ENCODE measurements around the gene CLSTN1.

The CLSTN1 gene

DNA sequence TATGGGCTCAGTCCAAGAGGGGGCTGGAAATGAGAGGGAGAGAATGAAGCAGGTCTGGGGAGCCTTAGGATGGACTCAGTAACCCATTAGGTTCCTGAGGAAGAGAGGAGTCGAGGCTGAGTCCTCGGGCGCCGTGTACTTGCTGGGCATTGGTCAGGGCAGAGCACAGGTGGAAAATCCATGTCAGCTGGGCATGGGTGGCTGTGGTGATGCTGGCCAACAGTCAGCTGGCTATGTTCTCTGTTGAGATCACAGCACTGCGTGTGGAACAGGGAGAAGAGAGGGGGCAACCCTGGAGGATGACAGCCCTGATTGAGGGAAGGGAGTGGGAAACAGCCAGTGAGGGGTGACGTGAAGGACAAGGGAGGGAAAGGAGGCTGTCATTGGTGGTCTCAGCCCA lies 43.1 kb upstream of the CLSTN1 start:
- 93 to 95% methylated on average over 6 of the region's 6 CpGs for WGBS, 2 experiments
- Histone ChIP-seq H3K4me1 (ENCODE audit: control insufficient read depth, insufficient read depth, low read length) (no peaks in the 10 kb centered on the region), H3K27ac (ENCODE audit: insufficient read depth, low read depth, low read length, poor library complexity, severe bottlenecking) (no peak overlapping the region)

DNA sequence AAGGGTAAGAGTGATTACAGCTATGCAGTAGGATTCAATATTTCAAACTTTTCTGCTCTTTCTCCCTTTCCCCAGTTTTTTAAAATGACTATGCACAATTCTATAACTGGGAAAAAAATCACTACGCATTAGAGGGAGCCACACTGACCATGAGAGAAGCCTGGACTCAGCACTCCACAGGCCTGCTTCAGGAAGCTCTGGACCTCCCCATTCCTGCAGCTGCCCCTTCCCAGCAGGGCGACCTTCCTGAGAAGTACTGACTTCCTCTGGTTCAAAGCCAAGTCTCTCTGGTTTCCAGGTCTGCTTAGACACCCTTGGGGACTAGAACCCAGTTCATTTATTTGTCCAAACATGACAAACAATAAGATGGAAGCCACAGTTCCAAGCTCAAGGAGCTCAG lies 42.0 kb upstream of the CLSTN1 start:
- H3K36me3 ChIP-seq (ENCODE audit: control insufficient read depth, insufficient read depth, low read length) = no peaks in the 10 kb centered on the region
- no peaks in the 10 kb centered on the region for H3K27me3 ChIP-seq (ENCODE audit: control insufficient read depth, insufficient read depth, low read length, poor library complexity, severe bottlenecking)
- WGBS, 2 experiments = 81 to 91% methylated on average over 2 of the region's 2 CpGs
- no peak overlapping the region for H3K27ac ChIP-seq (ENCODE audit: insufficient read depth, low read depth, low read length, poor library complexity, severe bottlenecking)
- H3K4me1 ChIP-seq (ENCODE audit: control insufficient read depth, insufficient read depth, low read length) = no peaks in the 10 kb centered on the region
- H3K9me3 ChIP-seq (ENCODE audit: control insufficient read depth, low read length) = no peaks in the 10 kb centered on the region
- H3K4me3 ChIP-seq (ENCODE audit: insufficient read depth, low read depth, low read length) = no peak overlapping the region

More for the DNA sequence above, 43.1 kb upstream of the CLSTN1 start:
- no peaks in the 10 kb centered on the region for H3K27me3 ChIP-seq (ENCODE audit: control insufficient read depth, insufficient read depth, low read length, poor library complexity, severe bottlenecking)
- H3K4me3 ChIP-seq (ENCODE audit: insufficient read depth, low read depth, low read length) = no peak overlapping the region
- no peaks in the 10 kb centered on the region for H3K9me3 ChIP-seq (ENCODE audit: control insufficient read depth, low read length)
- H3K36me3 ChIP-seq (ENCODE audit: control insufficient read depth, insufficient read depth, low read length) = no peaks in the 10 kb centered on the region

DNA sequence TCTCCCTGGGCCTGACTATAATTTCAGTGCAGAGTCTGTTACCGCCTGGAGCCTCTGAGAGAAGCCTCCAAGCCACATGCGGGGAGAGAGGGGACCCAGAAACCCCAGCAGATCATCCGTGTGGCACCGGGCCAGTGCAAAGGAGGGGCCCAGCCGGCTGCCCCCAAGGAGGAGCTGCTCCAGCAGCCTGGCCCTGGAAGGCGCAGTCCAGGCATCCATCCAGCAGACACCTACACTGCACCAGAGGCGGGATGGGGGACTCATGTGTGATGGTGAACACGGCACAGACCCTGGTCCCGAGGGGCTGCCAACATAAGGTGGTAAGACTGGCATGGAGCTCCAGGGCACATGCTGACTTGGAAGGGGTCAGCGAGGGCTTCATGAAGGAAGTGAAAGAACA lies 39.6 kb upstream of the CLSTN1 start:
- Histone ChIP-seq H3K4me1 (ENCODE audit: control insufficient read depth, insufficient read depth, low read length) (peaks cover 14% of the 10 kb centered on the region), H3K4me3 (ENCODE audit: insufficient read depth, low read depth, low read length) (no peak overlapping the region), H3K27me3 (ENCODE audit: control insufficient read depth, insufficient read depth, low read length, poor library complexity, severe bottlenecking) (no peaks in the 10 kb centered on the region), H3K27ac (ENCODE audit: insufficient read depth, low read depth, low read length, poor library complexity, severe bottlenecking) (no peak overlapping the region), H3K36me3 (ENCODE audit: control insufficient read depth, insufficient read depth, low read length) (no peaks in the 10 kb centered on the region), H3K9me3 (ENCODE audit: control insufficient read depth, low read length) (no peaks in the 10 kb centered on the region)
- 93 to 96% methylated on average over 10 of the region's 10 CpGs for WGBS, 2 experiments

DNA sequence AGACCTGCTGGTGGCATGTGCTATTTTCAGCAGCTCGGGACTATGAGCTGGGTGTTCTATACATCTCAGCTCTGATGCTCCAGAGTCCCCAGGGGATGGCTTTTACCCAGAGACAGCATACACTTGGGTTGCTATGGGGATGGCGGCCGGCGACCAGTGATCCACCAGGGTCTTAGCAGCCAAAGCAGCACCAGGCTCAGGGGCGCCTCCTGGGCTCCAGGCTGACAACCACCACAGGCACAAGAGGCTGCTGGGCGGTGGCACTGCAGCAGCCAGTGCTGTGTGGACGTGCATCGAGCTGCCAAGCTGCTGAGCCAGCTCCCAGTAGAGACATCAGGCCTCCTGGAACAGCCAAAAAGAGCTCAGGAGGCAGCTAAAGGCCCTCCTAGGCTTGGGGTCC lies 37.6 kb upstream of the CLSTN1 start:
- WGBS, 2 experiments = 74 to 75% methylated on average over 8 of the region's 8 CpGs
- peaks cover 14% of the 10 kb centered on the region for H3K4me1 ChIP-seq (ENCODE audit: control insufficient read depth, insufficient read depth, low read length)
- H3K27me3 ChIP-seq (ENCODE audit: control insufficient read depth, insufficient read depth, low read length, poor library complexity, severe bottlenecking) = no peaks in the 10 kb centered on the region
- H3K9me3 ChIP-seq (ENCODE audit: control insufficient read depth, low read length) = no peaks in the 10 kb centered on the region
- no peak overlapping the region for H3K4me3 ChIP-seq (ENCODE audit: insufficient read depth, low read depth, low read length)
- no peak overlapping the region for H3K27ac ChIP-seq (ENCODE audit: insufficient read depth, low read depth, low read length, poor library complexity, severe bottlenecking)
- no peaks in the 10 kb centered on the region for H3K36me3 ChIP-seq (ENCODE audit: control insufficient read depth, insufficient read depth, low read length)

DNA sequence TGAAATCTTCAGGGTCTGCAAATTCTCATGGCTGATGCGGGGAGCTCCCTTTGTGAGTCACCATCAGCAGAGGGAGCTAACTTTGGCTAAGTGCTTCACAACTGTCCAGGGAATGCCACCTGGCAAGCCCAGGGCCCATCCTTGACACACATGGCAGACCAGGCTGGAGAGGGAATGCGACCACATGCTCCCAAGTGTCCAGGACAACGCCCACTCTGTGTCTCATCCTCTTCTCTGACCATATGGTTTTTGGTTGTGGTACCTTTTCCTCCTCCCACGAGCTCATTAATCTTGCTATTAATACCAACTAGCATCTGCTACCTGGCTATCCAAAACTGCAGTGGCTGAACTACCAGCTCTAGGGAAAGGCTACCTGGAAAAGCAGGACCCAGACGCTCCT lies 37.1 kb upstream of the CLSTN1 start:
- no peak overlapping the region for H3K27ac ChIP-seq (ENCODE audit: insufficient read depth, low read depth, low read length, poor library complexity, severe bottlenecking)
- H3K36me3 ChIP-seq (ENCODE audit: control insufficient read depth, insufficient read depth, low read length) = no peaks in the 10 kb centered on the region
- no peaks in the 10 kb centered on the region for H3K27me3 ChIP-seq (ENCODE audit: control insufficient read depth, insufficient read depth, low read length, poor library complexity, severe bottlenecking)
- WGBS, 2 experiments = 90 to 95% methylated on average over 5 of the region's 5 CpGs
- H3K4me3 ChIP-seq (ENCODE audit: insufficient read depth, low read depth, low read length) = no peak overlapping the region
- peaks cover 14% of the 10 kb centered on the region for H3K4me1 ChIP-seq (ENCODE audit: control insufficient read depth, insufficient read depth, low read length)
- H3K9me3 ChIP-seq (ENCODE audit: control insufficient read depth, low read length) = no peaks in the 10 kb centered on the region

- WGBS, 2 experiments = 38 to 40% methylated on average over 5 of the region's 5 CpGs
- Histone ChIP-seq H3K36me3 (ENCODE audit: control insufficient read depth, insufficient read depth, low read length) (no peaks in the 10 kb centered on the region), H3K9me3 (ENCODE audit: control insufficient read depth, low read length) (no peaks in the 10 kb centered on the region), H3K4me1 (ENCODE audit: control insufficient read depth, insufficient read depth, low read length) (peaks cover 14% of the 10 kb centered on the region), H3K27ac (ENCODE audit: insufficient read depth, low read depth, low read length, poor library complexity, severe bottlenecking) (peak overlapping the region; percentile 78), H3K4me3 (ENCODE audit: insufficient read depth, low read depth, low read length) (no peak overlapping the region), H3K27me3 (ENCODE audit: control insufficient read depth, insufficient read depth, low read length, poor library complexity, severe bottlenecking) (no peaks in the 10 kb centered on the region)
These were observed 35.7 kb upstream of the CLSTN1 start for GRCh38 chr1:9859281-9860014.

DNA sequence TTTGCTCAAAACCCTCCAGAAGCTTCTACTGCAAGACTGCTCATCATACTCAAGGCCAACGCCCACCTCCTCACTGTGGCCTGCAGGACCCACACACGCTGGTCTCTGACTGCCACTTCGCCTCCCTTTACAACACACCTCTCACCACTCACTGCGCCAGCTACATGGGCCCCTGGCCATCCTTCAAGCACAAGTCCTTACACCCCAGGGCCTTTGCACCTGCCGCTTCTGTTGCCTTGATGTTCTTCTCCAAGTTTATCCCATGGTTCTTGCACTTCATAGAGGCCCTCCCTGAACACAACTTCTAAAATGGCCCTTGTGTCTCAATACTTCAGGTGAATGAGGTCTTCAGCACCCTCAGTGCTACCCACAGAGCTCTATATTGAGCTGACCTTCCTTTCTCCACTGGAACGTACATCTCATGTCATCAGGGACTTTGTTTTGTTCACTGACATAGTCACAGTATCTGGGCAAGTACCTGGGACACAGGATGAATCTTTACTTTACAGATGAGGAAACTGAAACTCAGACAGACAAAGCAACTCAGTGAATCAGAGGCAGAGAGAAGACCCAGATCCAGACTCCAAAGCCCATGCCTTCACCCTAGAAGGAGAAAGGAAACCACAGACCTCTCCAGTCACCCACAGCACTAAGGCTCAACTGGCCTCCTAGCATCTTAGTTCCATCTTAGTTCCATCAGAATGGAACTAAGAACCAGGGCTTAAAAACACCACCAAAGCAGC lies 34.7 kb upstream of the CLSTN1 start:
- no peak overlapping the region for H3K27ac ChIP-seq (ENCODE audit: insufficient read depth, low read depth, low read length, poor library complexity, severe bottlenecking)
- no peaks in the 10 kb centered on the region for H3K36me3 ChIP-seq (ENCODE audit: control insufficient read depth, insufficient read depth, low read length)
- H3K4me1 ChIP-seq (ENCODE audit: control insufficient read depth, insufficient read depth, low read length) = peaks cover 14% of the 10 kb centered on the region
- 94 to 97% methylated on average over 6 of the region's 6 CpGs for WGBS, 2 experiments
- H3K27me3 ChIP-seq (ENCODE audit: control insufficient read depth, insufficient read depth, low read length, poor library complexity, severe bottlenecking) = no peaks in the 10 kb centered on the region
- no peaks in the 10 kb centered on the region for H3K9me3 ChIP-seq (ENCODE audit: control insufficient read depth, low read length)
- no peak overlapping the region for H3K4me3 ChIP-seq (ENCODE audit: insufficient read depth, low read depth, low read length)

- H3K27ac ChIP-seq (ENCODE audit: insufficient read depth, low read depth, low read length, poor library complexity, severe bottlenecking) = no peak overlapping the region
- H3K27me3 ChIP-seq (ENCODE audit: control insufficient read depth, insufficient read depth, low read length, poor library complexity, severe bottlenecking) = no peaks in the 10 kb centered on the region
- H3K9me3 ChIP-seq (ENCODE audit: control insufficient read depth, low read length) = no peaks in the 10 kb centered on the region
- no peaks in the 10 kb centered on the region for H3K36me3 ChIP-seq (ENCODE audit: control insufficient read depth, insufficient read depth, low read length)
- H3K4me3 ChIP-seq (ENCODE audit: insufficient read depth, low read depth, low read length) = no peak overlapping the region
- 95 to 100% methylated on average over 1 of the region's 1 CpG for WGBS, 2 experiments
- peaks cover 26% of the 10 kb centered on the region for H3K4me1 ChIP-seq (ENCODE audit: control insufficient read depth, insufficient read depth, low read length)
These were observed 31.4 kb upstream of the CLSTN1 start for GRCh38 chr1:9855186-9855585.

DNA sequence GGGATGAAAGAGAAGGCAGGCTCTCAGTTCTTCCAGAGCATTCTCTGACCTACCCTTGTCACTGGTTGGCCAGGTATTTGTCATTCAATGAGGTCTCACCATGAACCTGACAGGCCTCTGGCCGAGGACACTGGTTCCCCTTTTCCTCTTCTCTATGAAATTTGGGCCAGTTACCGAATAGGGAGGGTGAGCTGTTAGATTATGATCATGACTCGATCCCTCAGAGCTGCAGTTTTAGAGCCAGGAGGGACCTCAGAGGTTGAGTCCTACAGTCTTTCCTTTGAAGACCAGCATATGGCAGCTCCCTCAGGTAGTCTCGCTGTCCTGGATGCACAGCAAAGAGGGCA lies 29.5 kb upstream of the CLSTN1 start:
- Histone ChIP-seq H3K4me1 (ENCODE audit: control insufficient read depth, insufficient read depth, low read length) (peaks cover 12% of the 10 kb centered on the region), H3K27ac (ENCODE audit: insufficient read depth, low read depth, low read length, poor library complexity, severe bottlenecking) (no peak overlapping the region), H3K27me3 (ENCODE audit: control insufficient read depth, insufficient read depth, low read length, poor library complexity, severe bottlenecking) (no peaks in the 10 kb centered on the region), H3K36me3 (ENCODE audit: control insufficient read depth, insufficient read depth, low read length) (no peaks in the 10 kb centered on the region), H3K4me3 (ENCODE audit: insufficient read depth, low read depth, low read length) (no peak overlapping the region), H3K9me3 (ENCODE audit: control insufficient read depth, low read length) (no peaks in the 10 kb centered on the region)
- WGBS, 2 experiments = 80 to 85% methylated on average over 4 of the region's 4 CpGs

GRCh38 chr1:9852410-9853248 lies 28.9 kb upstream of the CLSTN1 start:
- no peak overlapping the region for H3K4me3 ChIP-seq (ENCODE audit: insufficient read depth, low read depth, low read length)
- WGBS, 2 experiments = 82 to 84% methylated on average over 12 of the region's 12 CpGs
- no peak overlapping the region for H3K27ac ChIP-seq (ENCODE audit: insufficient read depth, low read depth, low read length, poor library complexity, severe bottlenecking)
- peaks cover 12% of the 10 kb centered on the region for H3K4me1 ChIP-seq (ENCODE audit: control insufficient read depth, insufficient read depth, low read length)
- H3K9me3 ChIP-seq (ENCODE audit: control insufficient read depth, low read length) = no peaks in the 10 kb centered on the region
- H3K36me3 ChIP-seq (ENCODE audit: control insufficient read depth, insufficient read depth, low read length) = no peaks in the 10 kb centered on the region
- H3K27me3 ChIP-seq (ENCODE audit: control insufficient read depth, insufficient read depth, low read length, poor library complexity, severe bottlenecking) = no peaks in the 10 kb centered on the region
